IMR-90 (cell line): ENCODE results near the gene ARNT2. TPM values are rescaled to one million over a fixed set of nuclear protein-coding genes. Genes with fewer than 3 reads are reported as not detected.

Experiments used
- BHLHE40 ChIP-seq: fragments of 150-350 bp; IDR thresholded peaks from 2 replicates; pipeline ENCODE4 v1.6.1; 2016; ENCODE audit warnings: mild to moderate bottlenecking, low read depth, low read length
- CHD1 ChIP-seq: IDR thresholded peaks from 2 replicates; pipeline ENCODE4 v1.6.1; 2012; ENCODE audit warnings: low read depth, low read length, improper control_type of control experiment
- MAZ ChIP-seq: IDR thresholded peaks from 2 replicates; pipeline ENCODE4 v1.6.1; 2012; ENCODE audit warnings: low read depth, mild to moderate bottlenecking, low read length, improper control_type of control experiment, moderate library complexity, borderline replicate concordance
- MXI1 ChIP-seq: IDR thresholded peaks from 2 replicates; pipeline ENCODE4 v1.6.1; 2012; ENCODE audit warnings: low read depth, mild to moderate bottlenecking, low read length, moderate library complexity, borderline replicate concordance
- NFE2L2 ChIP-seq: fragments of 150-350 bp; IDR thresholded peaks from 2 replicates; pipeline ENCODE4 v1.6.1; 2016; ENCODE audit warnings: low read depth, mild to moderate bottlenecking, low read length
- POLR2A ChIP-seq: IDR thresholded peaks from 2 replicates; pipeline ENCODE4 v1.6.1; 2012; ENCODE audit warnings: mild to moderate bottlenecking, low read depth, low read length
- RCOR1 ChIP-seq: IDR thresholded peaks from 2 replicates; pipeline ENCODE4 v1.6.1; 2012; ENCODE audit warnings: mild to moderate bottlenecking, low read length, improper control_type of control experiment; ENCODE audit not compliant: insufficient replicate concordance
- RFX5 ChIP-seq: IDR thresholded peaks from 2 replicates; pipeline ENCODE4 v1.8.0; 2012; ENCODE audit warnings: low read depth, mild to moderate bottlenecking, low read length, moderate library complexity
- polyA plus RNA-seq, 3 experiments: library from polyadenylated mRNA; depleted of rRNA; stranded (reverse); fragments of >200 nt; gene quantifications; 2 replicates each; pipeline ENCODE4 v1.2.3, GENCODE V29; 2012; ENCODE audit warnings: low replicate concordance in 1 of 3
- total RNA-seq: library from RNA; depleted of rRNA; stranded (reverse); fragments of >200 nt; gene quantifications from 2 replicates; pipeline ENCODE4 v1.2.3, GENCODE V29; 2012
- TF ChIP-seq, protein P1 (sequence below): fragments of 150-350 bp; IDR thresholded peaks from 2 replicates; pipeline ENCODE4 v1.6.1; 2017; ENCODE audit warnings: mild to moderate bottlenecking, antibody characterized with exemption, low read length, low read depth

The ARNT2 gene
- total and polyA plus RNA-seq, 2 of the 4 experiments (the other 2 are of a cell fraction), result 18.2 to 19.0 TPM

DNA sequence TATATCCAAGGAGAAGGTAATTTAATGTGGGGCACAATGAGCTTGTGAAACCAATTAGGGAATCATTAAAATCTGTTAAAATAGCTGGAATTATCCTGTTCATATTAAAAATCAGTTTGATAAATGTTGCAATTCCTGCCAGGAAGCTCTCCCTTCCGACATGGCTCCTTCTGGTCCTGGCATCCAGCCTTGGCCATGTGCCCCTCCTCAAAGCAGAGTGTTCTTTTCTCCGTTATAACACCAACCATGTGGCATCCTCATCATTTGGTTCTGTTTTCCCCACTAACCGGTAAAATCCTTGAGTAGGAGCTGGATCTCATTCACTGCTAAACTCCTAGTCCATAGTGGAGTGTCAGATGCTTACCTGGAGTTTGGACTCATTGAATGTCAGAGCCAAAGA, 127.2 kb downstream of the ARNT2 start (continued):
- TF ChIP-seq, protein P1, sequence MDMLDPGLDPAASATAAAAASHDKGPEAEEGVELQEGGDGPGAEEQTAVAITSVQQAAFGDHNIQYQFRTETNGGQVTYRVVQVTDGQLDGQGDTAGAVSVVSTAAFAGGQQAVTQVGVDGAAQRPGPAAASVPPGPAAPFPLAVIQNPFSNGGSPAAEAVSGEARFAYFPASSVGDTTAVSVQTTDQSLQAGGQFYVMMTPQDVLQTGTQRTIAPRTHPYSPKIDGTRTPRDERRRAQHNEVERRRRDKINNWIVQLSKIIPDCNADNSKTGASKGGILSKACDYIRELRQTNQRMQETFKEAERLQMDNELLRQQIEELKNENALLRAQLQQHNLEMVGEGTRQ, result no peak
- TF ChIP-seq POLR2A (no peak), MXI1 (no peak), MAZ (no peak), CHD1 (no peak), RCOR1 (no peak), BHLHE40 (no peak), RFX5 (no peak), NFE2L2 (no peak)
